HG03521 (cell line): ENCODE data around the gene ADK.
"Not testable (repeated sequence)": the region's sequence is repeated elsewhere in the genome, so short reads cannot be mapped to it uniquely, and the experiment has no call there.

Experiments used
- ATAC-seq: cut with Tn5 transposase; IDR thresholded peaks from one replicate; pipeline ENCODE4 v1.9.1; 2021; ENCODE audit warnings: mild to moderate bottlenecking, moderate library complexity; ENCODE audit not compliant: unreplicated experiment

The ADK gene

GRCh38 chr10:74140553-74140952, 10.5 kb upstream of the ADK start:
- ATAC-seq, result no peak

GRCh38 chr10:74145133-74145532, 5.9 kb upstream of the ADK start:
- ATAC-seq, result no peak

- not testable (repeated sequence) for ATAC-seq
Measured at GRCh38 chr10:74146980-74147379, 4.0 kb upstream of the ADK start.

GRCh38 chr10:74150204-74150989, 624 bp upstream of the ADK start, which contains the start of gene AP3M1:
Gene AP3M1, minus strand, starts transcription at chr10:74150828. Its CDS starts 12,449 bp downstream, at chr10:74138379.
- ATAC-seq, result peak; percentile 26

- no peak for ATAC-seq
Measured at GRCh38 chr10:74151879-74152722, 1.1 kb downstream of the ADK start.

GRCh38 chr10:74153123-74153522, 2.1 kb downstream of the ADK start:
- no peak for ATAC-seq

- no peak for ATAC-seq
Measured at GRCh38 chr10:74153676-74154075, 2.7 kb downstream of the ADK start.

- ATAC-seq, result peak; percentile 64
Measured at GRCh38 chr10:74156919-74157289, 5.9 kb downstream of the ADK start.

GRCh38 chr10:74160013-74160412, 9.0 kb downstream of the ADK start:
- no peak for ATAC-seq

- no peak for ATAC-seq
Measured at GRCh38 chr10:74163319-74164068, 12.5 kb downstream of the ADK start.

GRCh38 chr10:74164716-74165529, 13.9 kb downstream of the ADK start:
- ATAC-seq, result no peak

GRCh38 chr10:74165530-74165901, 14.5 kb downstream of the ADK start:
- ATAC-seq, result no peak

- ATAC-seq, result no peak
Measured at GRCh38 chr10:74167443-74167842, 16.4 kb downstream of the ADK start.

- no peak for ATAC-seq
Measured at GRCh38 chr10:74171625-74172024, 20.6 kb downstream of the ADK start.

GRCh38 chr10:74174521-74174920, 23.5 kb downstream of the ADK start:
- no peak for ATAC-seq

GRCh38 chr10:74175510-74176379, 24.7 kb downstream of the ADK start:
- ATAC-seq, result no peak

GRCh38 chr10:74176380-74177139, 25.5 kb downstream of the ADK start:
- ATAC-seq, result peak; percentile 94

GRCh38 chr10:74177140-74177677, 26.2 kb downstream of the ADK start:
- no peak for ATAC-seq
